ENCODE measurements around the gene SYNCRIP. TPM values are rescaled to one million over a fixed set of nuclear protein-coding genes. Genes with fewer than 3 reads are reported as not detected.

SYNCRIP gene
- total and polyA plus RNA-seq, 2 donors (not counting 1 experiment from before 2014, with no cell fraction given) = 7.9 to 88.5 TPM

GRCh38 chr6:85643537-85644278 is 1.0 kb upstream of the SYNCRIP start:
- ATAC-seq (ENCODE audit: low read depth) = peak; percentile 35
- ChIA-PET POLR2A (interaction anchor here (0.7 to 5.1 kb wide), 9 partner anchors 26 to 1784 kb away, joined by 3 to 193 read pairs (median 5); partner anchors contain the start of genes CYB5R4, NT5E and SNX14), CTCF (interaction anchor here (6.5 kb wide), 1 partner anchor 34 kb away, joined by 43 read pairs; no protein-coding TSS in a partner anchor)
- Histone ChIP-seq H3K36me3 (replicated peaks in 1 of 2; ENCODE audit: control extremely low read depth in 1 of 2, control insufficient read depth in 1 of 2, extremely low read depth in 1 of 2, insufficient read depth in 2 of 2, low read length in 1 of 2) (peaks cover 2 to 11% of the 10 kb centered on the region in 2 experiments), H3K79me2 (ENCODE audit: control insufficient read depth, insufficient read depth, low read length) (peaks cover 39% of the 10 kb centered on the region), H3K9ac (ENCODE audit: low read length) (peak overlapping the region; percentile 96), H4K20me1 (ENCODE audit: control insufficient read depth, insufficient read depth, low read length, poor library complexity, severe bottlenecking) (peaks cover 22% of the 10 kb centered on the region), H3K4me2 (replicated peaks; ENCODE audit: low read depth, low read length, poor library complexity, severe bottlenecking) (peak overlapping the region; percentile 73), H3K4me3 (ENCODE audit: control extremely low read depth in 1 of 5, extremely low read depth in 1 of 5, insufficient read depth in 1 of 5, low read depth in 2 of 5, low read length in 4 of 5) (peak overlapping the region; percentile 53 to 100 (median 82)), H2AFZ (ENCODE audit: insufficient read depth, low read depth, low read length, poor library complexity, severe bottlenecking) (peak overlapping the region; percentile 84), H3K4me1 (ENCODE audit: control insufficient read depth in 2 of 2, insufficient read depth in 2 of 2, low read length in 2 of 2) (peaks cover 20 to 27% of the 10 kb centered on the region in 2 donors), H3K9me3 (ENCODE audit: control extremely low read depth in 1 of 3, control insufficient read depth in 2 of 3, insufficient read depth in 1 of 3, low read length in 2 of 3) (no peaks in the 10 kb centered on the region), H3K27me3 (replicated peaks in 1 of 4; ENCODE audit: control extremely low read depth in 1 of 4, control insufficient read depth in 3 of 4, insufficient read depth in 4 of 4, low read length in 3 of 4) (no peaks in the 10 kb centered on the region), H3K27ac (ENCODE audit: low read length in 2 of 2) (peak overlapping the region; percentile 97 to 98)
- Mint-ChIP-seq H3K9me3 (ENCODE audit: insufficient read depth) (no peaks in the 10 kb centered on the region), H3K27me3 (no peaks in the 10 kb centered on the region), H3K4me3 (peak overlapping the region; percentile 92), H3K27ac (peak overlapping the region; percentile 99), H3K4me1 (peaks cover 39% of the 10 kb centered on the region)
- DNase-seq = peak; percentile 86
- WGBS (ENCODE audit: insufficient coverage) = under 1% methylated on average over 64 of the region's 75 CpGs
- TF ChIP-seq CTCF (IDR thresholded peaks at IDR 0.05) = no peak
- no peak for TF ChIP-seq EZH2 (IDR thresholded peaks at IDR 0.05; ENCODE audit: borderline replicate concordance, insufficient read depth, low read depth, low read length, poor library complexity, severe bottlenecking)
- intact Hi-C loops (cut with micrococcal nuclease) = loop anchor here (1.0 kb wide), 3 partner anchors 35 to 193 kb away; partner anchors contain the start of genes NT5E and SNX14

Measured in B cell (primary cell).